HL-60 (cell line): Measurements from ENCODE around the gene TH.

Source experiments
- DNase-seq, 2 experiments: peaks; one replicate each; pipeline ENCODE4 v3.0.0-alpha.2; 2010 to 2020; ENCODE audit warnings: low read depth in 1 of 2, low spot score in 1 of 2
- H3K27ac ChIP-seq: fragments of 250-450 bp; sonication (Bioruptor Pico); replicated peaks from 2 replicates; pipeline ENCODE4 v1.5.1; 2020; ENCODE audit warnings: mild to moderate bottlenecking, moderate library complexity
- H3K27me3 ChIP-seq: fragments of 250-450 bp; sonication (Bioruptor Pico); 2 replicates; pipeline ENCODE4 v1.5.1; 2021; ENCODE audit warnings: mild to moderate bottlenecking, moderate library complexity; ENCODE audit not compliant: insufficient read depth, poor library complexity, severe bottlenecking
- H3K4me3 ChIP-seq: replicated peaks from 2 replicates; pipeline ENCODE4 v1.5.1; 2011; ENCODE audit warnings: mild to moderate bottlenecking, control low read depth, low read length; ENCODE audit not compliant: insufficient read depth
- CTCF ChIP-seq: IDR thresholded peaks from one replicate; pipeline ENCODE4 v1.5.1; 2011; ENCODE audit warnings: low read length, control low read depth, inconsistent platforms; ENCODE audit not compliant: insufficient read depth
- GABPA ChIP-seq: IDR thresholded peaks from 2 replicates; pipeline ENCODE4 v1.6.1; 2012; ENCODE audit warnings: low read depth
- POLR2AphosphoS5 ChIP-seq: IDR thresholded peaks from 2 replicates; pipeline ENCODE4 v1.6.1; 2012; ENCODE audit warnings: low read depth
- REST ChIP-seq: IDR thresholded peaks from 2 replicates; pipeline ENCODE4 v1.6.1; 2012; ENCODE audit warnings: low read depth; ENCODE audit not compliant: insufficient replicate concordance
- SPI1 ChIP-seq: IDR thresholded peaks from 2 replicates; pipeline ENCODE4 v1.6.1; 2012; ENCODE audit warnings: low read depth, mild to moderate bottlenecking, borderline replicate concordance

Gene TH

GRCh38 chr11:2188745-2189144 is 17.1 kb upstream of the TH start:
- H3K4me3 ChIP-seq, result no peak overlapping the region
- H3K27ac ChIP-seq, result no peak overlapping the region
- peaks cover 17% of the 10 kb centered on the region for H3K27me3 ChIP-seq
- TF ChIP-seq CTCF (no peak), REST (no peak), POLR2AphosphoS5 (no peak), SPI1 (no peak), GABPA (no peak)
- no peak for DNase-seq

- H3K4me3 ChIP-seq, result no peak overlapping the region
- no peak for DNase-seq
- no peak overlapping the region for H3K27ac ChIP-seq
- peaks cover 17% of the 10 kb centered on the region for H3K27me3 ChIP-seq
- TF ChIP-seq GABPA (no peak), CTCF (no peak), POLR2AphosphoS5 (no peak), REST (no peak), SPI1 (no peak)
These were observed 15.7 kb upstream of the TH start for GRCh38 chr11:2187280-2187707.

GRCh38 chr11:2186669-2187279 is 15.2 kb upstream of the TH start:
- no peak overlapping the region for H3K27ac ChIP-seq
- no peak overlapping the region for H3K4me3 ChIP-seq
- DNase-seq, result peak; percentile 24 to 69
- TF ChIP-seq POLR2AphosphoS5 (no peak), SPI1 (no peak), GABPA (no peak), REST (no peak), CTCF (peak; percentile 55)
- H3K27me3 ChIP-seq, result peaks cover 17% of the 10 kb centered on the region
